ENCODE data around the gene RNF175.

DNA sequence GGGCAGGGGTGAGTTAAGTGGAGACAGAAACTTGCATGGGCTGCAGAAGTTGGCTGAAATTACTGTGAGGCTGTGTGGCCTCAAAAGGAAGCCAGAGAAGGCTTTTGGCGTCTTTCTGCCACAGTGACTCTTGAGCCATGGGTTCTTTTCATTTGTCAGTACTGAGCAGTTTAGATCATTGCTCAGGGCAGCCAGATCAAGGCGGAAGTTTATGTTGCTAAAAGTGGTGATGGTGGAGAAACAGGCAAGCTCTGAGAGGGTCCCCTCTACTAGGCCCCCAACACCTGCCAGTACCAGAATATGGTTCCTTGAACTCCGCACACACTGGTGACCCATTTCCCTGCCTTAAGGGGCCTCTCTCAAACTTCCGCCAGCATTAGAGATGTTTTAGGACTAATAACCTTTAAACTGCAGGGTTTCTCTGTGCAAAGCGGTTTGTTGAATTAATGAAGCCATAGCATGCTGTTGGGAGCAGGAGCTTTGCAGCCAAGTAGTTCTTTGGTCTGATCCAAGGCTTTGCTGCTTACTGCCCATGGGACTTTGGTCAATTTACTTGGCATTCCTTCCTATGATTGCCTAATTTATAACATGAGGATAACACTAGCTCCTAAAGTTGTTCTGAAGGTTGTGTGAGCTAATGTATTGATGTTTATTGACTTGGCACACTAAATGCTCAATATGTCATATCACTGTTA lies 34.5 kb downstream of the RNF175 start:
- TF ChIP-seq, protein P1, sequence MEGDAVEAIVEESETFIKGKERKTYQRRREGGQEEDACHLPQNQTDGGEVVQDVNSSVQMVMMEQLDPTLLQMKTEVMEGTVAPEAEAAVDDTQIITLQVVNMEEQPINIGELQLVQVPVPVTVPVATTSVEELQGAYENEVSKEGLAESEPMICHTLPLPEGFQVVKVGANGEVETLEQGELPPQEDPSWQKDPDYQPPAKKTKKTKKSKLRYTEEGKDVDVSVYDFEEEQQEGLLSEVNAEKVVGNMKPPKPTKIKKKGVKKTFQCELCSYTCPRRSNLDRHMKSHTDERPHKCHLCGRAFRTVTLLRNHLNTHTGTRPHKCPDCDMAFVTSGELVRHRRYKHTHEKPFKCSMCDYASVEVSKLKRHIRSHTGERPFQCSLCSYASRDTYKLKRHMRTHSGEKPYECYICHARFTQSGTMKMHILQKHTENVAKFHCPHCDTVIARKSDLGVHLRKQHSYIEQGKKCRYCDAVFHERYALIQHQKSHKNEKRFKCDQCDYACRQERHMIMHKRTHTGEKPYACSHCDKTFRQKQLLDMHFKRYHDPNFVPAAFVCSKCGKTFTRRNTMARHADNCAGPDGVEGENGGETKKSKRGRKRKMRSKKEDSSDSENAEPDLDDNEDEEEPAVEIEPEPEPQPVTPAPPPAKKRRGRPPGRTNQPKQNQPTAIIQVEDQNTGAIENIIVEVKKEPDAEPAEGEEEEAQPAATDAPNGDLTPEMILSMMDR (conservative IDR thresholded peaks at IDR 0.05): no peak
- TF ChIP-seq ZFX (IDR thresholded peaks at IDR 0.05): no peak

Data from C4-2B (cell line).